ENCODE results near the gene CD22. TPM values are rescaled to one million over a fixed set of nuclear protein-coding genes. Genes with fewer than 3 reads are reported as not detected.

CD22 gene
- total and polyA plus RNA-seq, 2 of the 13 experiments (the other 11 are each of a cell fraction or from before 2014, with no cell fraction given) = 0.71 to 1.7 TPM

DNA sequence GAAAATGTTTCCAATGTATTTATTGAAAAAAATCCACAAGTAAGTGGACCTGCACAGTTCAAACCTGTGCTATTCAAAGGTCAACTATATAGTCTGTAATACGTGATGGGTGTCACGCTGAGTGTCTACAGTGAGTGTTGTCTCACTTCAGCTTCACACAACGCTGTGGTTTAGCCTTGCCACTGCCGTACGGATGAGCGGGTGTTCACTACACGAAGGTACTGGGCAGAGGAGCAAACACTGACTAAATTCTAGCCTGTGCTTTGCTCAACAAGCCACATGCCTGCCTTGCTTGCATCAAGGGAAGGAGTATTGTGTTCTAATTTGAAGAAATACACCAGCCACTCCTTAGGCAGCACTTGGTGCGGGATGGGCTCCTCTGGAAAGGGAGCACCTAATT lies 25.9 kb downstream of the CD22 start (continued):
- TF ChIP-seq ZBTB38 (CRISPR knock-in tag; IDR thresholded peaks at IDR 0.05) (peak; percentile 93), EHMT2 (IDR thresholded peaks at IDR 0.05; ENCODE audit: borderline replicate concordance, low read depth, low read length) (no peak)

- Histone ChIP-seq H3K4me3 (replicated peaks in 1 of 3; ENCODE audit: insufficient read depth in 1 of 3, low read depth in 2 of 3, low read length in 3 of 3) (no peak overlapping the region), H2AFZ (ENCODE audit: low read length) (no peak overlapping the region), H3K4me2 (ENCODE audit: low read depth, low read length) (no peak overlapping the region), H3K9me3 (ENCODE audit: low read length) (no peaks in the 10 kb centered on the region), H3K79me2 (ENCODE audit: insufficient read depth, low read length) (no peaks in the 10 kb centered on the region), H4K20me1 (ENCODE audit: insufficient read depth, low read length) (no peaks in the 10 kb centered on the region), H3K4me1 (ENCODE audit: insufficient read depth, low read length) (peaks cover 54% of the 10 kb centered on the region), H3K27me3 (ENCODE audit: control insufficient read depth in 1 of 2, insufficient read depth in 2 of 2, low read length in 2 of 2) (no peaks in the 10 kb centered on the region; a peak in 1 of 5 replicates), H3K36me3 (replicated peaks in 1 of 2; ENCODE audit: control insufficient read depth in 1 of 2, insufficient read depth in 2 of 2, low read length in 2 of 2) (no peaks in the 10 kb centered on the region), H3K9ac (ENCODE audit: insufficient read depth, low read depth, low read length) (no peak overlapping the region), H3K27ac (ENCODE audit: extremely low read length, insufficient read depth, low read length) (no peak overlapping the region)
- FAIRE-seq = no peak
- in situ Hi-C loops (cut with HindIII; ENCODE audit: extremely low pct_ligation_motif_present, low pct_unique_long_range_greater_than_20kb) (no loop called here), intact Hi-C loops (cut with micrococcal nuclease; ENCODE audit: unreplicated experiment) (no loop called here)
- no peak for ATAC-seq
- no TSS peak for BruUV-seq (replicated peaks)
- POLR2A ChIA-PET = no interaction called here
- 55% methylated on average over 5 of the region's 6 CpGs for WGBS (ENCODE audit: low lambda C conversion rate)
- TF ChIP-seq, protein P1, sequence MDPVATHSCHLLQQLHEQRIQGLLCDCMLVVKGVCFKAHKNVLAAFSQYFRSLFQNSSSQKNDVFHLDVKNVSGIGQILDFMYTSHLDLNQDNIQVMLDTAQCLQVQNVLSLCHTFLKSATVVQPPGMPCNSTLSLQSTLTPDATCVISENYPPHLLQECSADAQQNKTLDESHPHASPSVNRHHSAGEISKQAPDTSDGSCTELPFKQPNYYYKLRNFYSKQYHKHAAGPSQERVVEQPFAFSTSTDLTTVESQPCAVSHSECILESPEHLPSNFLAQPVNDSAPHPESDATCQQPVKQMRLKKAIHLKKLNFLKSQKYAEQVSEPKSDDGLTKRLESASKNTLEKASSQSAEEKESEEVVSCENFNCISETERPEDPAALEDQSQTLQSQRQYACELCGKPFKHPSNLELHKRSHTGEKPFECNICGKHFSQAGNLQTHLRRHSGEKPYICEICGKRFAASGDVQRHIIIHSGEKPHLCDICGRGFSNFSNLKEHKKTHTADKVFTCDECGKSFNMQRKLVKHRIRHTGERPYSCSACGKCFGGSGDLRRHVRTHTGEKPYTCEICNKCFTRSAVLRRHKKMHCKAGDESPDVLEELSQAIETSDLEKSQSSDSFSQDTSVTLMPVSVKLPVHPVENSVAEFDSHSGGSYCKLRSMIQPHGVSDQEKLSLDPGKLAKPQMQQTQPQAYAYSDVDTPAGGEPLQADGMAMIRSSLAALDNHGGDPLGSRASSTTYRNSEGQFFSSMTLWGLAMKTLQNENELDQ (CRISPR knock-in tag; IDR thresholded peaks at IDR 0.05; ENCODE audit: borderline replicate concordance) = no peak
- TF ChIP-seq AGO2 (optimal IDR thresholded peaks at IDR 0.05; ENCODE audit: low read depth, low read length) (no peak), ZHX1 (CRISPR knock-in tag; IDR thresholded peaks at IDR 0.05; ENCODE audit: low read depth) (no peak), ISX (CRISPR knock-in tag; conservative IDR thresholded peaks at IDR 0.05) (no peak)
- TF ChIP-seq, protein P2, sequence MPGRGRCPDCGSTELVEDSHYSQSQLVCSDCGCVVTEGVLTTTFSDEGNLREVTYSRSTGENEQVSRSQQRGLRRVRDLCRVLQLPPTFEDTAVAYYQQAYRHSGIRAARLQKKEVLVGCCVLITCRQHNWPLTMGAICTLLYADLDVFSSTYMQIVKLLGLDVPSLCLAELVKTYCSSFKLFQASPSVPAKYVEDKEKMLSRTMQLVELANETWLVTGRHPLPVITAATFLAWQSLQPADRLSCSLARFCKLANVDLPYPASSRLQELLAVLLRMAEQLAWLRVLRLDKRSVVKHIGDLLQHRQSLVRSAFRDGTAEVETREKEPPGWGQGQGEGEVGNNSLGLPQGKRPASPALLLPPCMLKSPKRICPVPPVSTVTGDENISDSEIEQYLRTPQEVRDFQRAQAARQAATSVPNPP (CRISPR knock-in tag; IDR thresholded peaks at IDR 0.05) = no peak
- CTCF ChIA-PET (ENCODE audit: low intra/inter-chr PET ratio, low total read pairs) = no interaction called here
- DNase-seq (ENCODE audit: low spot score) = no peak
Measured at GRCh38 chr19:35355791-35356460, 26.9 kb downstream of the CD22 start.

Data from HepG2 (cell line).